ENCODE measurements around the gene DHX30. TPM values are rescaled to one million over a fixed set of nuclear protein-coding genes. Genes with fewer than 3 reads are reported as not detected.

The DHX30 gene
- total and polyA plus RNA-seq, 8 donors = 22.6 to 56.2 (median 43.9) TPM

DNA sequence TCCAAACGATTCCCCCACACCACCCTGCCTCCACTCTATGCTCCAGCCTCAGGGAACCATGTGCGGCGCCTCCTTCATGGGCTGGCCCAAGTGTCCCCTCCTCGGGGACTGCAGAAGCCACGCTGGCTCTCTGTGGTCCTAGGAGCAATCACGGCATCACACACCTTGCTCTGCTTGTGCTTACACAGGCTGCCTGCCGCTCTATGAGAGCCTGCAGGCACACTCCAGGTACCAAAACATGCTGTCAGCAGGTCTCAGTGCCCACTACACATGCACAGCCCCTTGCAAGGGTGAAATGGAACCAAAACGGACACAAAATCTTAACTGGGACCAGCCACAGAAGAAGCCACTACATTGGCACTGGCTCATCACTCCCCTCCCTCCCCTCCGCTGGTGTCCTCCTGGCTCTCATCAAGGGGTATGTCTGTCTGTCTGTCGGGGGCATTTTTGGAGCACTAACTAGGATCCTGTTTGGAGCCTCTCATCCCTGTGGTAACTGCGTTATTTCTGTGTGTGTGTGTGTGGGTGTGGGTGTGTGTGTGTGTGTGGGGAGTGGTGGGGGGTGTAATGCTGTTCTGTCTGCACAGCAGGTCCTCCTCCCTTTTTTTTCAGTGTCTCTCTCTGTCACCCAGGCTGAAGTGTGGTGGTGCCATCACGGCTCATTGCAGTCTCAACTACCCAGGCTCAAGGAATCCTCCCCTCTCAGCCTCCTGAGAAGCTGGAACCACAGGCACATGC lies 60.6 kb downstream of the DHX30 start:
- Histone ChIP-seq H3K9me3 (no peaks in the 10 kb centered on the region), H3K27ac (no peak overlapping the region), H3K4me3 (no peak overlapping the region), H3K4me1 (no peaks in the 10 kb centered on the region), H3K27me3 (no peaks in the 10 kb centered on the region), H3K36me3 (peaks cover 41 to 96% (median 87%) of the 10 kb centered on the region in 4 donors)
- WGBS, 5 donors = 80 to 95% (median 92%) methylated on average over 12 of the region's 12 CpGs
- intact Hi-C loops (cut with DNase I; ENCODE audit: low total_unique reads) = no loop called here
- TF ChIP-seq, protein P1, sequence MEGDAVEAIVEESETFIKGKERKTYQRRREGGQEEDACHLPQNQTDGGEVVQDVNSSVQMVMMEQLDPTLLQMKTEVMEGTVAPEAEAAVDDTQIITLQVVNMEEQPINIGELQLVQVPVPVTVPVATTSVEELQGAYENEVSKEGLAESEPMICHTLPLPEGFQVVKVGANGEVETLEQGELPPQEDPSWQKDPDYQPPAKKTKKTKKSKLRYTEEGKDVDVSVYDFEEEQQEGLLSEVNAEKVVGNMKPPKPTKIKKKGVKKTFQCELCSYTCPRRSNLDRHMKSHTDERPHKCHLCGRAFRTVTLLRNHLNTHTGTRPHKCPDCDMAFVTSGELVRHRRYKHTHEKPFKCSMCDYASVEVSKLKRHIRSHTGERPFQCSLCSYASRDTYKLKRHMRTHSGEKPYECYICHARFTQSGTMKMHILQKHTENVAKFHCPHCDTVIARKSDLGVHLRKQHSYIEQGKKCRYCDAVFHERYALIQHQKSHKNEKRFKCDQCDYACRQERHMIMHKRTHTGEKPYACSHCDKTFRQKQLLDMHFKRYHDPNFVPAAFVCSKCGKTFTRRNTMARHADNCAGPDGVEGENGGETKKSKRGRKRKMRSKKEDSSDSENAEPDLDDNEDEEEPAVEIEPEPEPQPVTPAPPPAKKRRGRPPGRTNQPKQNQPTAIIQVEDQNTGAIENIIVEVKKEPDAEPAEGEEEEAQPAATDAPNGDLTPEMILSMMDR (IDR thresholded peaks at IDR 0.05) = no peak
- TF ChIP-seq POLR2A (IDR thresholded peaks at IDR 0.05) = no peak
- no peak for TF ChIP-seq EP300 (IDR thresholded peaks at IDR 0.05)
- TF ChIP-seq POLR2AphosphoS5 (IDR thresholded peaks at IDR 0.05) = no peak
- DNase-seq = no peak

DNA sequence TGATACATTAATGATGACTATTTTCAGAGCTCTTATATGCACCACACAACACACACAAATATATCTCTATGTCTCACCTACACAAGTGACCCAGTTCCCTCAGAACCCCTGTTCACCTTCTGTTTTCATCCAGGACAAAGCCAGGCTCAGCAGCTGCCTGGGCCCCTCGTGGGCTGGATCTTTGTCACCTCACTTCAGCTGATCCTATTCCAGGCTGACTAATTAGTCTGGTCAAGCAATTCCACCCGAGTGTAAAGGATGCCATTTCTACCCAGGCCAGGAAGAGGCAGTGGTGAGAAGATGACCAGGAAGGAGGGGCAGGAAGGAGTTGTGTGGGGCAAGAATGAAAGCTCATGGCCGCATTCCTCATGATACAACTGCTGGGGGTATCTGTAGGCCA lies 62.3 kb downstream of the DHX30 start:
- peak in 1 of 2 donors; percentile 9 for DNase-seq
- H3K9me3 ChIP-seq = no peaks in the 10 kb centered on the region
- H3K4me3 ChIP-seq = no peak overlapping the region
- peaks cover 57 to 96% (median 89%) of the 10 kb centered on the region in 4 donors for H3K36me3 ChIP-seq
- intact Hi-C loops (cut with DNase I; ENCODE audit: low total_unique reads) = no loop called here
- no peak overlapping the region for H3K27ac ChIP-seq
- TF ChIP-seq POLR2AphosphoS5 (IDR thresholded peaks at IDR 0.05) (no peak), EP300 (IDR thresholded peaks at IDR 0.05) (no peak), POLR2A (IDR thresholded peaks at IDR 0.05) (no peak)
- TF ChIP-seq, protein P1 (IDR thresholded peaks at IDR 0.05) = no peak
- 42 to 59% (median 58%) methylated on average over 3 of the region's 3 CpGs for WGBS, 5 donors
- H3K4me1 ChIP-seq = no peaks in the 10 kb centered on the region
- no peaks in the 10 kb centered on the region for H3K27me3 ChIP-seq

DNA sequence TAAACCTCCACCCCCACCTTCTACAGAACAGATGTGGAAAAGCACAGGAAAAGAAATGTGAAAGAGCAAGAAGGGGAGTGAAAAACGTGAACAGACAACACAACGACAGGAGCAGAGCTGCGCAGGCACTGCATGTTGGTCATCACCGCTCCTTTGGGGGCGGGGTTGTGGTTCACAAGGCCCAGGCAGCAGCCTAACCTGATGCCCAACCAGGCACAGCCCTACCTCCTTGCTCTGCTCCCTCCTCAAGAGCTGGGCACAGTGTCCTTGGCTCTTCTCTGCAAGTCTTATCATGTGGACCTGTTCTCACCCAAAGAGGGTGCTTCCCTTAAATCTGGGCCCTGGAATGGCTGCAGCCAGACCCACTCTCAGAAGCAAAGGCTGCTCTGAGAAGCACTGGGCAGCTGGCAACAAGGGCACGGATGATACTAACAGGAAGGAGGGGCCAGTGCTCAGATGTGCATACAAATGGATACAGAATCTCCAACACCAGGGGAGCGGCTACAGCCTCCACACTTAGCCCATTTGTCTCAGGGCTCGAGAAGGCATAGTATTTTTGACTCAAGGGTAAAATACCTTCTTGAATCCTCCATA lies 64.6 kb downstream of the DHX30 start:
- Histone ChIP-seq H3K36me3 (peaks cover 78 to 100% (median 99%) of the 10 kb centered on the region in 4 donors), H3K4me3 (no peak overlapping the region), H3K9me3 (no peaks in the 10 kb centered on the region), H3K4me1 (peaks cover 0 to 18% (median 8%) of the 10 kb centered on the region in 4 donors), H3K27me3 (no peaks in the 10 kb centered on the region), H3K27ac (no peak overlapping the region)
- peak in 1 of 2 donors; percentile 8 for DNase-seq
- 89 to 95% (median 92%) methylated on average over 6 to 8 of the region's 8 CpGs for WGBS, 5 donors
- intact Hi-C loops (cut with DNase I; ENCODE audit: low total_unique reads) = no loop called here
- TF ChIP-seq EP300 (IDR thresholded peaks at IDR 0.05) (no peak), POLR2AphosphoS5 (IDR thresholded peaks at IDR 0.05) (no peak), POLR2A (IDR thresholded peaks at IDR 0.05) (no peak)
- TF ChIP-seq, protein P1 (IDR thresholded peaks at IDR 0.05) = no peak

DNA sequence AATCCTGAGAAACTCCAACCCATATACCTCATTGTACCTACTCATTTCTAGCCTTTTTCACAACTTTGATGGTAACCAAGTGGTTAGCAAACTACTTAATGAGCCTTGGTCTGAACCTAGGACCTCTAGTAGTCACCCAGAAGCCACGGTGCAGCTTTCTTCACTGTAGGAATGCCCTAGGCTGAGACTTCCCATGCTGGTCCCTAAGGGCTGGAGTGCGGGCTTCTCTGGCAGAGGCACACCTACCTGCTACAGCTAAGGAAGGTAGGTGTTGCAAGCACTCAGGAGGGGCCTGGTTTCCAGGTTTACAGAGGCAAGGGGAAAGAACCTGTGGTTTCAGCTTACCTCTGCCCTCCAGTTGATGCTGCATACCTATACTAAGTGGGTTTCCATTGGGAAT lies 65.4 kb downstream of the DHX30 start:
- peak in 1 of 2 donors; percentile 1 for DNase-seq
- WGBS, 5 donors = 95 to 100% (median 98%) methylated on average over 2 of the region's 2 CpGs
- intact Hi-C loops (cut with DNase I; ENCODE audit: low total_unique reads) = no loop called here

More for the DNA sequence above, 65.4 kb downstream of the DHX30 start:
- H3K9me3 ChIP-seq = no peaks in the 10 kb centered on the region
- peaks cover 75 to 100% (median 99%) of the 10 kb centered on the region in 4 donors for H3K36me3 ChIP-seq
- no peak overlapping the region for H3K4me3 ChIP-seq
- no peak overlapping the region for H3K27ac ChIP-seq
- TF ChIP-seq EP300 (IDR thresholded peaks at IDR 0.05) = no peak
- no peak for TF ChIP-seq POLR2A (IDR thresholded peaks at IDR 0.05)
- TF ChIP-seq POLR2AphosphoS5 (IDR thresholded peaks at IDR 0.05) = no peak
- TF ChIP-seq, protein P1 (IDR thresholded peaks at IDR 0.05) = no peak
- H3K4me1 ChIP-seq = peaks cover 0 to 23% (median 8%) of the 10 kb centered on the region in 4 donors
- no peaks in the 10 kb centered on the region for H3K27me3 ChIP-seq
